Measurements from ENCODE around the gene RNF17.

The RNF17 gene

DNA sequence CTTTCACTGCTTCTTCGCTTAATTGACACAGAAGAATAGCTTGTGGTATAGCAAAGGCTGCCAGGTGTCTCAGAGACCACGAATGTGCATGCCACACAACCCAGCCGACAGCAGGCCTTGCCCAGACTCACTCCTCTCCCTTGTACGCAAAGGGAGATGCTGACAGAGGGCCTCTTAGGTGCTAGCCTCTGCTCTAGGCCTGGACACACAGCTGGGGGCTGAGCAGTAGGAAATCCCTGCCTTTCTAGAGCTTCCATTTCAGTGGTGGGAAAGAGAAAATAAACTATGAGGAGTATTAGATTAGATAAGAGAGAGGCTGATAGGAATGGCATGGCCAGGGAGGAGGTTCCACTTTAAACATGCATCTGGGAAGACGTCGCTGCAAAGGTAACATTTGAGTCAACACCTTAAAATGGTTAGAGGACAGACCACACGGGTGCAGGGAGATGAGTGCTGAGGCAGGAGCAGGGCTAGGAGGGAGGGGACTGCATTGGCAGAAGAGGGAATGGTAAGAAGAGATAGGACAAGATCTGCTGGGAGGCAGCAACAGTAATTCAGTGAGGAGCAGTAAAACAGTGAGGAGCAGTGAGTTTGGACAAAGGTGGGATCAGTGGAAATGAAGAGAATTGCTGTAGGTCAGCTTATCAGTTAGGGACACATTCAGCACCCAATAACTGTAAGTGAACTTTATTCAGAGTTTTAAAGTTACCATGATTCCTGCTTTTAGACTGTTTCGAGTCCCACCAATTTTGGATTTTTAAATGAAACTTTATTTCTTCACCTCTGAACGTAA, 100.0 kb downstream of the RNF17 start:
- DNase-seq: no peak

DNA sequence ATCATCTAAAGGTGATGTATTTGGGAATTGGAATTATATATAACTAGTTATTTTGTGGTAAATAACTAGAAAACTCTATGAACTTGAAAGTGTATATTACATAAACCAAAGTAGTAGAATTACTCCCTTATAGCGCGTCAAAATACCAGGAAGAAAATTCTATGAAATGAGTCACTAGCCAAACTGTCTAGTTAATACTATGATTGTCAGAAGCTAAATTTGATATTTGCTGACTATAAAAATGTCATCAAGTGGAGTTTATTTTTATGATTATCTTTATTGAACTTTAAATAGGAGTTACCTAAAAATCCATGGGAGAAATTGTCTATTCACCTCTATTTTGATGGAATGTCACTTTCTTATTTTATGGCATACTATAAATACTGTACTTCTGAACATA, 100.6 kb downstream of the RNF17 start:
- DNase-seq: no peak

DNA sequence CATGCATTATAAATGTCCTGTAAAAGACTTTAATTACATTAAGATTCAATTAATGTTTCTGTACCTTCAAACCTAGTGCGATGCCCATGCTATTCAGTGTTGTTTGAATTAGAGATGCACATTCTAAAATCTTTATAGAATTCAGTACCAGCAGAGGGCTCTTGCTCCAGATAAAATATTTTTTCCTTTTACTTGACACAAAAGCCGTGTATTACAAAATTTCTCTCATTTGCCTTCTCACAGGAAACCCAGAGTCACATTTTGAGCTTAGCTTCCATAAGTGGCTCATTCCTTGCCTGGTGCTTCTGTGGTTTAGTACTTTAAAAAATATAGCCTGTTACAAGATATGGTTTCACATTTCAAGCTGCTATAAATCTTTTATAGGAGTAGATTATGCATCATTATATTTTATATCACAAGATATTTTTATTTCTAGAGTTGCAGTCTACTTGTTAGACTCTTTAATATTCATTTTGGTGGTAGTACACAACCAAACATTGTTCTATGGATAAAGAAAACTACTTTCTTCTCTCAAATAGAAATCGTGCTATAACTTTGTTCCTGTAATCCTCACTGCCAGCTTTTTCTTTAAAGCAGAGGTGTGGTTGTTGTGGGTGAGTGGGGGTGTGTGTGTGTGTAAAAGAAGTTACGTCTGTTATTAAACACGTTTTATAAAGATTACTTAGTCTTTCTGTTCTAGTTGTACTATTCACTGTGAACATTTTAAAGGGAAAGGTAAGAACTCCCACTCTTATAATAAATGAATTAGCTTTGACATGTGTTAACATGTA, 101.4 kb downstream of the RNF17 start:
- no peak for DNase-seq

DNA sequence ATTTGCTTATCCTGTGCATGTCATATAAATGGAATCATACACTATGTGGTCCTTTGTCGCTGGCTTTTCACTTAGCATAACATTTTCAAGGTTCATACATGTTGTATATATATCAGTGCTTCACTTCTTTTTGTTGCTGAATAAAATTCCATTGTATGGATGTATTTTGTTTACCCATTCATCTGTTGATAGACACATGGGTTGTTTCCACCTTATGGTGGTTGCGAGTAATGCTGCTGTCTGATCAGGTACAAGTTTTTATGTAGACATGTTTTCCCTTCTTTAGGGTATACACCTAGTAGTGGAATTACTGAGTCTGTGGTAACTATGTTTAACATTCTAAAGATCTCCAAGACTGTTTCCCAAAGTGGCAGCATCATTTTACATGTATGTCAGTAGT, 102.5 kb downstream of the RNF17 start:
- DNase-seq: no peak

DNA sequence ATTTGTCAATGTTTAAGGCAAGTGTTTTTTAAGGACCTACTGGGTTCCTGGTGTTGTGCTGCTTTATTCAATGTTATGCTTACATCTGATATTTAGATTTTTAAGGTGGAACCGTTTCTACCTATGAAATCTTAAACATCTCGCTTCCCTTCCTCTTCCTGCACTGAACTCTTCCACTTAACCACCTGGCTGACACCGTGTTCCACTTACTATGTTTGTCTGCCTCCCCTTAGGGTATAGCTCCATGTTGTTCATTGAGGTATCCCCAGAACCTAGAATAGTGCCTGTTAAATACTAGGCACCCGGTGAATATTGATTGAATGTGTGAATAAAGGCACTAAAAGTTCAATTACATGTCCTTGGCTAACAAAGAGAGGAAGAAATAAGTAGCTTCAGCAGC, 104.9 kb downstream of the RNF17 start:
- DNase-seq: no peak

DNA sequence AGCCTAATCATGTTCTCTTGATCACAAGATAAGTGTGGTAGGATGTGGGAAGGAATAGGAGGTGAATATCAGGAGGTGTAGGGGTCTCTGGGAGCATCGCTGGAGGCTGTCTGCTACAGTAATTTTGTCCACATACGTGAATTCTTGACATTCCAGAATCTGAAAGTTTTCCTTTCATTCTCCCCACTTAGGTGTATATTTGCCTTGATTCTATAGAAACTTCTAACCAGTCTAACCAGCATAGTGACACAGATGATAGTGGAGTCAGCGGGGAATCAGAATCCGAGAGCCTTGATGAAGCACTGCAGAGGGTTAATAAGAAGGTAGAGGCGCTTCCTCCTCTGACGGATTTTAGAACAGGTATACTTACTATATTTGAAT, 106.4 kb downstream of the RNF17 start:
- no peak for DNase-seq

DNA sequence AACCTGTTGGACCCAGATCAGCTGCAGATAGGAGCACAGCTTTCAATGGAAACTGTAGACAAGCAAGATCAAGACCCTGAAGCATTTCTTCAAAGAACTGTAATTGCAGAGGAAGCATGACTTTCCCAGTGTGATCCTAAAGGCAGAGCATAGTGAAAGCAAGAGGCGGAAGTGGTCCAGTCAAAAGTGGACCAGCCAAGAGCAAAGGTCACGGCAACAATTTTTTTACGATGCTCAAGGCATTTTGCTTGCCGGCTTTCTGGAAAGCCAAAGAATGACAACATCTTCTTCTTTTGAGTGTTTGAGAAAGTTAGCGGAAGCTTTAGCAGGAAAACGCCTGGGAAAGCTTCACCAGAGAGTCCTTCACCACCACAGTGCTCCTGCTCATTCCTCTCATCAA, 111.6 kb downstream of the RNF17 start:
- no peak for DNase-seq

DNA sequence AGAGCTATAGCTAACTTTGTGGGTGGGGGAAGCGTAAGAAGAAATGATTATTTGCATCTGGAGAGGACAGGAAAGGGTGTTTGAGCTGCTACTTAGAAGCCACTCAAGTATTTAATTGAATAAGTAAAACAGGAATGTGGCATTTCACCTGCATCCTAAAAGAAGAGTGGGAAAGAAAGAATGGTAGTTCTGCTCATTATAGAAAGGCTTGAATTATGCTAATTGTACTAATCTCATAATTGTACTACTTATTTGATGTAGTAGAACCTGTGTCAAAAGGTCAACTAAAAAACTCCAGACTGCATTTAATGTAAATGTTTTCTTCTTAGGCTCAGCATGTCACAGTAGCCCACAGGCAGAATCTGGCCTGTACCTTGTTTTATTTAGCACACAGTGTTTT, 113.6 kb downstream of the RNF17 start:
- DNase-seq: no peak

DNA sequence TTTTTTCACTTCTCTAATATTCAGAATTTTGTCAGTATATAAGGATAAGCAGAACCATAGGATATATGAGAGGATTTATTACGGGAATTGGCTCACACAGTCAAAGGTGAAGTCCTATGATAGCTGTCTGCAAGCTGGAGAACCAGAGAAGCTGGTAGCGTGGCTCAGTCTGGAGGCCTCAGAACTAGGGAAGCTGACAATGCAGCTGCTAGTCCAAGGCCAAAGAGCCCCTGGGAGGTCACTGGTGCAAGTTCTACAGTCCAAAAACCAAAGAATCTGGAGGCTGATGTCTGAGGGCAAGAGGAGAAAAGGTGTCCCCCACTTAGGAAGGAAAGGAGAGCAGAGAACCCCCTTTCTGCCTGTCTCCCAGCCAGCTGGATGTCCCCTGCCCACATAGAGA, 114.4 kb downstream of the RNF17 start:
- DNase-seq: no peak

DNA sequence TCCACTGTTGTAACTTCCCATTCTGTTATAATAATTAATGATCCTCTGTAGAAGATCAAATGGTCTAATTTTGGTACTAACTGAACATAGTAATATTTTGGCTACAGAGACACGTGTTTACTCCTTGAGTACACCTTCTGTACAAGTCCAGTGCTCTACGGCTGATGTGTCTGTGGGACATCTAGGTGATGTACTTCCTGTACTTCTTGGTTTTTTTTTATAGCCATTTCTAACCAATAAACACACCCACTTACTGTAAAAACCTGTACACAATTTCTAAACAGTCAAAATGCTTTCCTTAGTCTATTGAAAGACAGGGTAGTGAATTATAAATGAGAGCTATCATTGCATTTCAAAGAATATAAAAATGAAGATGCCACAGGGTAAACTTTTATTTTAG, 118.7 kb downstream of the RNF17 start:
- no peak for DNase-seq

DNA sequence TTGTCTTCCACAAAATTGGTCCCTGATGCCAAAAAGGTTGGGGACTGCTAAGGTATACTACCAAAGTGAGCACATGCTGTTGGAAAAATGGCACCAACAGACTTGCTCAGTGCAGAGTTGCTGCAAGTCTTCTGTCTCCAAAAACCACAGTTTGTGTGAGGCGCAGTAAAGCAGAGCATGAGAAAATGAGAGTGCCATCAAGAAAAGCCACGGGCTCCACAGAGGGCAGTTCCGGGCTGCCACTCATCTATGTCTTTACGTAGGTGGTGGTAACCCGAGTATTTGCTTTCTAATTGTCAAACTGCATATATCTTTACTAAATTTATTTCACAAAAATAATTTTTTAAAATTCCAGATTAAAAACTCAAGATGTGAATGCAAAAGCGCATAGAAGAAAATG, 123.8 kb downstream of the RNF17 start:
- DNase-seq: no peak

DNA sequence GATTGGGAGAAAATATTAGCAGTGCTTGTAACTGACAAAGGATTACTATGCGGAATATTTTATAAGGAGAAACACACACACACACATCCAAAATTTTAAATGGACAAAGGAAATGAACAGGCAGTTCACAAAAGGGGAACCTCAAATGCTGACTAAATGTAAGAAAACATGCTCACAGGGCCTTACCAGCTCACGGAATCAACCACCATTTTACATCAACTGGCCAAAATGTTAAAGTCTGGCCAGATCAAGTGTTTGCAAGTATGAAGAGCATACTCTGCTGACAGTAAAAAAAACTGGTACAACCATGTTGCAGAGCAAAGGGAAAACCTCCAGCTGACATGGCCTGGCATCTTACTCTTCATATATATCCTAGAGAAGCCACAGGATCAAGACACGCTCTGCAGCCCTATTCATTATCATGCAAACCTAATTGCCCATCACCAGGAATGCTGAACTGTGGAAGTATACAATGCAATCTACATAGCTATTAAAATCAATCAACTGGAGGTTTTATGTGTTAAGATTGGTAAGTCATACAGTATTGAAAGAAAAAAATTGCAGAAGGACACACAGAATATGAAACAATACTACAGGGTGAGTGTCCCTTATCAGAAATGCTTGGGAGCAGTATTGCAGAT, 124.4 kb downstream of the RNF17 start:
- no peak for DNase-seq

DNA sequence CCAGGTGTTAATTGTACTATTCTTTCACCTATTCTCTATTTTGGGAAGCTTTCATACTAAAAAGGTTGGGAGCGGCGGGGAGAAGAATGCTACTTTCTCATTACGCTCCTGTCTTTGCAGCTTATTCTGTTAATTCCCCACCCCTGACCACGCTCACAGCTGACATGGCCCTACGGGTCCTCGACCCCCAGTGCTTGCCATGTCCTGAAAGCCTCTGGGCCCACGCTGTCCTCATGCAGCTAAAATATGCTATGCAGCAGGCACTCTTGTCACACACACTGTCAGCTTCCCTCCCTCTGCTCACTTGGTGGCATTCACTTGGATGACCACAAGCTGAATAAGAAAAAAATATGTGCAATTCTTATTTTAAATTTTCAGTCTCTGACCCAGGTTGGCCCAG, 126.3 kb downstream of the RNF17 start:
- DNase-seq: no peak

DNA sequence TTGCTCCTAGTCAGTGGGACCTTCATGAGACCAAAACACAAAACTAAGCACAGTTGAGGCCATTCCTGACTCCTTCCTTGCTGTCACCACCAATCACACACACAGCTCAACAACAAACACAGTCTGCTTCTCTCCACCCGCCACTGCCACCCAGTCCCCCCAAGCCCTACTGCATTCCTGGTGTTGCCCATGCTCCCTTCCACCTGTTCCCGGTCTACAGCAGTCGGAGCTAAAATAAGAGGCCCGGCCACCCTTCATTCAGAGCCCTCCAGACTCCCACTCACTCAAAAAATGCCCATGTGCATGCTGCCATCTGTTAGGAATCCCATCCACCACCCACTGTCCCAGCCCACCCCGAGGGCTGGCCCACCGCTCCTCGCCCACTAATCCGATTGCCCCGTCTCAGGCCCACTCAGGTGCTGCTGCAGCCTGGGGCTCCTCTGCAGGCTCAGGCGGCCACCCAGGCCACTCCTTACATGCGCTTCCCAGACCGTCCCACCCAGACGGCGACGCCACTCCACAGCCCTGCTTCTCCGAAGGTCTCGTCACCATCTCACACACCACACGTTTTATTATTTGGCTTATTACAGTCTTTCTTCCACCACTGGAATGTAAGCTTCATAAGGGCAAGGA, 127.6 kb downstream of the RNF17 start:
- DNase-seq: no peak

DNA sequence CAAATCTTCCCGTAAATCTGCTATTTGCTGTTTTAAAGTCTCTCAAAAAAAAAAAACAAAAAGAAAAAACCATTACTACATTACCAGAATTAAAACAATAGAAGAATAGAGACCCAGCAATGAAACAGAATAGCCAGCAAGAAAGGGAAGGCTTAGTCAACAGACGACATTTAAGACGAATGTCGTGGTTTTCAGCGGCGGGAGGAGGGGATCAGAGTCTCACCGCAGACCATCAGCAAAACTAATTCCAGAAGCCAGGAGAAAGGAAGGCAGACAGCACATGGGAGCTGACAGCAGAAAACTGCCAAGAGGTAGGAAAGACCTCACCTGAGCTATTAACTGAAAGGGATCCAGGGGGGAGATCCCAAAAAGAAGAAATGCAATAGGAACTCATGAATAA, 128.9 kb downstream of the RNF17 start:
- no peak for DNase-seq

DNA sequence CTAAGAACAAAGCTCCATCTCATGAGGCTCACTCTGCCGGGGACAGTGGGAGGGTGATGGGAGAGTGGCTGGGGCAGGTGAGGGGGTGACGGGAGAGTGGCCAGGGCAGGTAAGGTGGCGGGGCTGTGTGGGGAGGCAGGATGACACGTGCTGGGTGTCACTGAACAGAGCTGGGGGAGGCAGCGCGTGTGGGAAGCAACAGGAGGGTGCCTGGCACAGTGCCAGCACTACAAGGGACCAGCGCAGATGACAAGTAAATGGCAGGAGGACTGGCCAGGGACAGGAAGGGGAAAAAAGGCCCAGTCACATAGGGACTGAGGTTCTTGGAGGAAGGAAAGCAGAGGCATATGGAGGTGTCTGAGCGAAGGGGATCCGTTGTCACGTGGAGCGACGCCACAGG, 129.9 kb downstream of the RNF17 start:
- no peak for DNase-seq

DNA sequence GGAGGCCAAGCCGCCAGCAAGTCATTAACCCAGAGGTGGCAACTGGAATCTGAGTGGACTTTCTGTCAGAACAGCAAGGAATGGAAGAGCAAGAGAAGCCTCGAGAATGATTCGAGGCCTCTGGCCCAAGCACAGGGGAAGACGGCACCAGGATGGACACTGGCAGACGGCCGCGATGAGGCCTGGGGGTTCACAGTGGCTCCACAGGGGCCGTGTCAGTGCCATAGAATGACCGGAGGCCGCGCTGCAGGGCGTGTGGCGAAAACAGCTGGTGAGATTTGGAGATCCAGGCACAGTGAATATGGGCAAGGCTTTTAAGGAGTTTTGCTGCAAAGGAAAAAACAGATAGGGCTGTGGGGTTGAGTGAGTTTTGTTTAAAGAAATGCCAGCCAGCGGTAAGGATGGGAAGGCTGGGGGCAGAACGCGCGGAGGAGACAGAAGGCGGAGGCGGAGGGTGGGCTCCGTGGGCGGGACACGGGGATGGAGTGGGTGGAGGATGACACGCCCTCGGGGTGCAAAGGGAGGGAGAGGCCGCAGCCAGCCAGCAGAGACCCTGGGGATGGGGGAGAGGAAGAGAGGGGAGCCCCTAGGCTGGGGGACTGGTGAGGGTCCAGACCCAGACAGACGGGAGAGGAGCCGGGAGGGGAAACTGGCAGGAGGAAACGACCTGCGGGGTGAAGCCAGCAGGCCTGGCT, 130.5 kb downstream of the RNF17 start:
- DNase-seq: no peak

DNA sequence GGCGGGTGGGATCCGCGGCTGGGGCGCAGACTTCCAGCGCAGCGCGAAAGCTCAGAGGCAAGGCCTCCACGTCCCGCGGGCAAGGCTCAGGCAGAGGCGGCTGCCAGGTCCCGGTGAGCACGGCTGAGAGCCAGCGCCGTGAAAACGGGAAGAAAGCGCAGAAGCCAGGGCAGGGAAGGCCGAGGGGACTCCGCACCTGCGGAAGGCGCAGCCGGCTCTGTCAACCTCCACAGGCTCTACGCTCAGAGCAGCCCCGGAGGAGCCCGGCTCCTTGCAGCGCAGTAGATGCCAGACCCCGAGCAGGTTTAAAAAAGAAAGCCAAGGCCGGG, 131.0 kb downstream of the RNF17 start:
- no peak for DNase-seq

DNA sequence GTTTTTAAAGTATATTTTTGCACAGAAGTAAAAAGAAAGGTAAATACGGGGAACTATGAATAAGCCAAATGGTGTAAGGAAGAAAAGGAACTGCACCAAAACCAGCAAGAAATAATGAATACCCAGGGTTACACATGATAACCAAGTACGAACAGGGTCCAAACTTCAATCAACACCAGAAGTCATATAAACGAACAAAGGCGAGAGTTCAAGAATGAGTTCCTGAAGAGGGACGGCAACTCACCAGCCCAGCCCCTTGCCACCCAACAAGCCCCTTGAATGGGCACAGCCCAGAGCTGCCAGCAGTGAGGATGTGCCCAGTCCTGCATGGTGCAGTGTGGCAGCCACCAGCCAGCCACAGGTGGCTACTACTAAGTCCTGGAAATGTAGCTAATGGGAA, 132.1 kb downstream of the RNF17 start:
- no peak for DNase-seq

DNA sequence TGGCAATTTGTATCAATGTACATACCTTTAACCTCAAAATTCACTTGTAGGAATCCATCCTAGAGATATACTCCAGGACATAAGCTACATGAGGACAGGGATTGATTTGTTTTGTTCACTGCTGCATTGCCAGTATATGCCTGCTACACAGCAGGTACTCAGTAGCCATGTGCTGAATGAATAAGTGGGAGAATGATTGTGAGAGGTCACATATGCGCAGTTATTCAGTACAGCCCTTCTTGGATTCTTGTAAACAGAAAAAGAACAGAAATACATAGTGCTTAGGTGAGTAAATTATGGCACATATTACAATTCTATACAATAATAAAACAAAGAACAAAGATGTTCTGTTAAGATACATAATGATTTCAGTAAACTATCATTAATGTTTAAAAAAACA, 133.3 kb downstream of the RNF17 start:
- no peak for DNase-seq

DNA sequence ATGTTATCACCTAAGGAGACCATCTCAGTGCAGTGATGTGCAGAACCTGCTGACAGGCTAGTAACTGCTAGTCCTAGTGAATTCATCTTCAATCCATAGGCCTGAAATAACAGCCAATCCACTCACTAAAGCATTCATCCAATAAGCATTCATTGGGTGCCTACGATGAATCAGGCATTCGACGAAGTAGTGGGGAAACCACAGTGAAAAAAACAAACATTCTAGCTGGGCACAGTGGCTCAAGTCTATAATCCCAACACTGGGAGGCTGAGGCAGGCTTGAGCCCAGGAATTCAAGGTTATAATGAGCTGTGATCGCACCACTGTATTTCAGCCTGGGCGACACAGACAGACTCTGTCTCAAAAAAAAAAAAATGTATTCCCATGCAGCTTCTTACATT, 135.6 kb downstream of the RNF17 start:
- no peak for DNase-seq

DNA sequence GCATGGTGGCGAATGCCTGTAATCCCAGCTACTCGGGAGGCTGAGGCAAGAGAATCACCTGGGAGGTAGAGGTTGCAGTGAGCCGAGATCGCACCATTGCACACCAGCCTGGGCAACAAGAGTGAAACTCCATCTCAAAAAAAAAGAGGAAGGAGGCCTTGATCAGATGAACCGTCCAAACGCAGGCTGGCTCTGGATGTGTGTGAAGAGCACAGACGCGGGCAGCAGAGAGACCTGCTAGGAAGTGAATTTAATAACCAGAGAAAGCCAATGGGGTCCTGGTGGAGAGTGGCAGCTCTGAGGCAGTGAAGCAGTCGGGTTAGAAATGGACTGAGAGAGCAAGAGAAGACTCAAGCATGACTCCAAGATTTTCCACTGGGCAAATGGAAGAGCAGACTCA, 136.5 kb downstream of the RNF17 start:
- DNase-seq: no peak

DNA sequence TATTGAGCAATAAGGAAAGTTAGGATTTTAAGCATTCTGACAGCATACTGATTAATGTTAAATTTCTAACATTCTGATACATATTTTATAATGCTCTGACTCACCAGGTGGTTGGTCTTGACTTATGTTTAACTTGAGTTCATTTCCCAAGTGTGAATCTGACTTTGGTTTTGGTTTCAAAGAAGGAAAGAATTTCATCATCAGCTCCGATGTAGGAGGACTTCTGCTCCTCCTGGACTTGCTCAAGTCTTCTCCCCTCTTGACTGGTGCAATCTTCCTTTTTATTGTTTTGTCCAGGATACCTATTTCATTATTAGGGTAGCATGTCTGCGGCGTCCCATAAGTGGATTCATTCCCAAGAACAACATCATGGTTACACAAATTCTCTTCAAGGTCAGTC, 141.3 kb downstream of the RNF17 start:
- DNase-seq: no peak
